GM12872 (cell line): Measurements from ENCODE around the gene SLC39A11.

Experiments used
- TF ChIP-seq, protein P1 (sequence below): IDR thresholded peaks from 3 replicates; pipeline ENCODE4 v1.5.1; 2011; ENCODE audit warnings: low read depth, mild to moderate bottlenecking, low read length, moderate library complexity; ENCODE audit not compliant: insufficient read depth

The SLC39A11 gene

DNA sequence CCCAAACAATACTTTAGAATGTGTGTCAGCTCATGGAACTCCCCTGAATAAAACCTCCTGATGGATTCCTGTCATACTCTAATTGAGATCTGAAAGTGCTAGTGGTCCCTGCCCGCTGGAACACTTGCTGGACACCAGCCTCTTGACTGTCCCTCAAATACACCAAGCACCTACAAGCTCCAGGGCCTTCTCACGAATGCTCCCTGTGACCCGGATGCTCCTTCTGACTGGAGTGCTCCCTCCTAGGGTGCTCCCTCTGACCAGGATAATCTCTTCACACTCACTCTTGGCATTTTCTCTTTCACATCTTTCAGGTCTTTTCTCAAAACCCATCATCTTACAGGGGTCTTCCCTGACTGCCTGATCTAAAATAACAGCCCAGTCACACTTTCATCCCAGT, 205.9 kb downstream of the SLC39A11 start:
- TF ChIP-seq, protein P1, sequence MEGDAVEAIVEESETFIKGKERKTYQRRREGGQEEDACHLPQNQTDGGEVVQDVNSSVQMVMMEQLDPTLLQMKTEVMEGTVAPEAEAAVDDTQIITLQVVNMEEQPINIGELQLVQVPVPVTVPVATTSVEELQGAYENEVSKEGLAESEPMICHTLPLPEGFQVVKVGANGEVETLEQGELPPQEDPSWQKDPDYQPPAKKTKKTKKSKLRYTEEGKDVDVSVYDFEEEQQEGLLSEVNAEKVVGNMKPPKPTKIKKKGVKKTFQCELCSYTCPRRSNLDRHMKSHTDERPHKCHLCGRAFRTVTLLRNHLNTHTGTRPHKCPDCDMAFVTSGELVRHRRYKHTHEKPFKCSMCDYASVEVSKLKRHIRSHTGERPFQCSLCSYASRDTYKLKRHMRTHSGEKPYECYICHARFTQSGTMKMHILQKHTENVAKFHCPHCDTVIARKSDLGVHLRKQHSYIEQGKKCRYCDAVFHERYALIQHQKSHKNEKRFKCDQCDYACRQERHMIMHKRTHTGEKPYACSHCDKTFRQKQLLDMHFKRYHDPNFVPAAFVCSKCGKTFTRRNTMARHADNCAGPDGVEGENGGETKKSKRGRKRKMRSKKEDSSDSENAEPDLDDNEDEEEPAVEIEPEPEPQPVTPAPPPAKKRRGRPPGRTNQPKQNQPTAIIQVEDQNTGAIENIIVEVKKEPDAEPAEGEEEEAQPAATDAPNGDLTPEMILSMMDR, result no peak

DNA sequence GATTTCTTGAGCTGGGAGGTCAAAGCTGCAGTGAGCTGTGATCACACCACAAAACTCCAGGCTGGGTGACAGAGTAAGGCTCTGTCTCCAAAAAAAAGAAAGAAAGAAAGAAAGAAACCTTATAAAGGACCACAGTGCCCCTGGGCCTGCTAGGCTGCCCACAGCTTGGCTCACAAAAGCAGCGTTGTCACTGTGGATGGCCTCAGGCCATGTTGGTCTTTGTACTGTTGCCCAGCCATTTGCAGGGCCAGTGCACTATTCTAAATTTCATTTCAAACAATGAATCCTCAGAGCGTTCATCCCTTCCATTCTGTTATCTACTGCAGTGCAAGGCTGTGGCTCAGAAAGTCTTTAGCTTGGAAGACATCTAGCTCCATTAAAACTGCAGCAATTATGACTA, 208.4 kb downstream of the SLC39A11 start:
- TF ChIP-seq, protein P1, result no peak

DNA sequence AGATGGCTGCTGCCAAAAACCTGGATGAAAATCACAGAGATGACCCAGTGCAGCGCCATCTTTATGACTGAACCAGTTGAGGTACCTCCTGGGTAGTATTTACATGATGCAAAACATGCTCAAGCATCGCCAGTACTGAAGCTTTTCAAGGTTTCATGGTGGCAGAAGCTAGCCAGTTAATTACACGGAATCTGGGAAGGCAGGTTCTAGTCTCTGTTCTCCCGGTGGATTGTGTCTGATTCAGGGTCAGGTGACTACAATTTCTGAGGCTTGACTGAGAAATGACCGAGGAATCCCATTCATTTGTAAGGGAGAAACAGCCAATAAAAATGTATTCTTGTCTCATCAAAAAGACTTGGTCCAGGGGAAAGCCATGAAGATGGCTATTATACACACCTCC, 209.1 kb downstream of the SLC39A11 start:
- TF ChIP-seq, protein P1, result no peak

DNA sequence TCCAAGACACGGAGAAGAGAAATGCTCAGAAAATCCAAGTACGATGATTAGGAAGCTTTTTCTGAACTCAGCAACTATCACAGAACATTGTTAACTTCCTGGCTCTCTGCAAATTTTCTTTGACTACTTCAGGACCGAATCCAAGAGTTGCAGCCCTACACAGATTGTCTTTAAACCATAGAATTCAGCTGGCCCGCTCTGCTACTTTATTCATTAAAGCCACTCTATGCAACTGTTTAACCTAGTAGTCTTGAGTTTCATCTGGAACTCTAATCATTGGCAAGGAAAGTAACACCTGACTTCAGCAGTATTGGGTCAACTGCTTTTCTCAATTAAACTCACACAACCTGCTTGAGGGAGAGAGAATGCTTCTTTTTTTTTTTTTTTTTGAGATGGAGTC, 210.1 kb downstream of the SLC39A11 start:
- TF ChIP-seq, protein P1, result no peak

DNA sequence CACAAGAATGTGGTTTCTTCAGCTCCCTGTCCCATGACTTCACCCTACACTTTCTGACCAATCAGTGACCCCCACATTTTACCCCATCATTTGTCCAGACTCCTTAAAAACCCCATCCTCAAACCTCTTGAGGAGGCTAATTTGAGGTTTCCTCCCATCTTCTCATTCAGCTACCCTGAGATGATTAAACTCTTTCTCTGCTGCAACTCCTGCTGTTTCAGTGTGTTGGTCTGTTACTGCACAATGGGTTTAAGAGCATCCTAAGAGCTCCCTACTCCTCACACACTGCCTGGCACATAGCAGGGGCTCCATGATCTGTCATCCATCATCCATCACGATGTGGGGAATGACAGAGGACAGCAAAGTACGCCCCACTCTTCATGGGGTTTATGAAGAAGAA, 212.6 kb downstream of the SLC39A11 start:
- TF ChIP-seq, protein P1, result no peak

DNA sequence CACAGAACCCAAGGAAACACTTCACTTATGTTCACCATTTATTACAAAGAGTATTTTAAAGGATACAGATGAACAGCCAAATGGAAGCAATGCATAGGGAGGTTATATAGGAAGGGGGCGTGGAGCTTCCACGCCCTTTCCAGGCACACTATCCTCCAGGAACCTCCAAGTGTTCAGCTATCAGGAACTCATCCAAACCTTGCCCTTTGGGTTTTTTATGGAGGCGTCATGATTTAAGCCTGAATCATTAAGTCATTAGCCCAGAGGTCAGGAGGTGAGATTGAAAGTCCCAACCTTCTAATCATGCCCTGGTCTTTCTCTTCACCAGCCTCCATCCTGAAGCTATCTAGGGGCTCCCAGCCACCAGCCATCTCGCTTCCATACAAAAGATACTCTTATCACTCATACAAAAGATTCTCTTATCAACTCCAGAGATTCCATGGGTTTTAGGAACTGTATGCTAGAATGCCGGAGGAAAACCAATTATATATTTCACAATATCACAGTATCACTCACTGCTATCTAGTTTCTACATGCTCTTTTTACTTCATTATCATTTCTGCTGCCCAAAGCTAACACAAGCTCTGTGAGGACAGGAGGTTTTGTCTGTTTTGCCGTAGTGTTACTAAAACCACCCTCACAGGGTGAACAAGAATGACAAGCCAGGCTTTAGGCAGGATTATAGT, 213.4 kb downstream of the SLC39A11 start:
- TF ChIP-seq, protein P1, result no peak

DNA sequence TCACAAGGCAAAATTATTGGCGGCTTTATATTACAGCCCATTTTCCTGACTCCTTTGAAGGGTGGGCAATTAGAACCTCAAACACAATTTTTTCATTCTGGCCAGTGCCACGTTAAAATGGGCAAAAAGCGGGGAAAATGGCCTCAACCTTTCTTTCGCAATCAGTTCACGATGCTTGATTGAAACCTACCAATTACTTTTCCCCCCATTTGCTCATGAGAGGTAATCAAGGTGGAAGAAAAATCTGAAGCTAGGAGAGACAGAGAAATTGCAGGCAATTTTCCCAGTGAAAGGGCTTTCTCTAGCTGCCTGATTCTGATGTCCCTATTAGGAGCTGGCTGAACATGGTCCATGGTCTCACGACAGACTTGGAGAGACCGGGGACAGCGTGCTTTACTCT, 215.1 kb downstream of the SLC39A11 start:
- TF ChIP-seq, protein P1, result no peak
